Activated CD4-positive, alpha-beta memory T cell treated with anti-CD3 and anti-CD28 coated beads for 36 hours (primary cell): ENCODE measurements around the gene AP4B1. TPM values are rescaled to one million over a fixed set of nuclear protein-coding genes. Genes with fewer than 3 reads are reported as not detected.

Source experiments
- total RNA-seq, 2 experiments: library from RNA; stranded (reverse); gene quantifications; one replicate each; pipeline ENCODE4 v1.2.3, GENCODE V29; 2021

Gene AP4B1
- total RNA-seq, 2 experiments from 2014 or later, result 41.4 to 42.2 TPM

Other genes starting within 250 kb of the AP4B1 start
- gene PHTF1, start 145.3 kb downstream of the AP4B1 start, total RNA-seq, result 10 to 100 TPM; 12.6 to 12.9 TPM
- 10 to 100 TPM; 17.5 to 18.5 TPM for gene RSBN1, start 92.3 kb downstream of the AP4B1 start, total RNA-seq
- 10 to 100 TPM; 45.2 to 45.7 TPM for gene PTPN22, start 33.1 kb downstream of the AP4B1 start, total RNA-seq
- under 1 TPM; 0.22 to 0.93 TPM for gene BCL2L15, start 17.2 kb downstream of the AP4B1 start, total RNA-seq
- 10 to 100 TPM; 19.4 to 19.6 TPM for gene DCLRE1B, start 527 bp upstream of the AP4B1 start, total RNA-seq
- gene HIPK1, start 24.5 kb upstream of the AP4B1 start, total RNA-seq, result 10 to 100 TPM; 55.3 to 55.7 TPM
- under 1 TPM in 1 of 2 experiments, not detected in 1; 0.21 TPM for gene OLFML3, start 74.7 kb upstream of the AP4B1 start, total RNA-seq
- gene SYT6, start 249.1 kb upstream of the AP4B1 start, total RNA-seq, result not detected